Keratinocyte (primary cell): ENCODE measurements around the gene ZNF205. TPM values are rescaled to one million over a fixed set of nuclear protein-coding genes. Genes with fewer than 3 reads are reported as not detected.

Source experiments
- DNase-seq: peaks from one replicate; pipeline ENCODE4 v3.0.0-alpha.2; 2011; ENCODE audit warnings: low read depth, missing footprints, low spot score
- FAIRE-seq: peaks from 2 replicates; lab custom pipeline; 2011; peaks lifted over from hg19 to GRCh38; lab: Jason Lieb, UNC
- H2AFZ ChIP-seq: 2 replicates; pipeline ENCODE4 v1.6.0; 2012; ENCODE audit warnings: low read length, control low read depth, inconsistent platforms; ENCODE audit not compliant: control insufficient read depth
- H3K27ac ChIP-seq: 2 replicates; pipeline ENCODE4 v1.5.1; 2011; ENCODE audit warnings: low read length; ENCODE audit not compliant: control insufficient read depth, insufficient read depth
- H3K27me3 ChIP-seq: 3 replicates; pipeline ENCODE4 v1.6.0; 2011; ENCODE audit warnings: low read length; ENCODE audit not compliant: control insufficient read depth, insufficient read depth; ENCODE audit errors: extremely low read depth
- H3K36me3 ChIP-seq, 2 experiments: 2 replicates in 1 of 2; 3 replicates in 1 of 2; pipeline ENCODE4 v1.5.1; 2011; ENCODE audit warnings: low read length in 2 of 2, mild to moderate bottlenecking in 1 of 2; ENCODE audit not compliant: control insufficient read depth in 2 of 2, insufficient read depth in 2 of 2; ENCODE audit errors: extremely low read depth in 1 of 2
- H3K4me1 ChIP-seq: 3 replicates; pipeline ENCODE4 v1.5.1; 2011; ENCODE audit warnings: low read length; ENCODE audit not compliant: control insufficient read depth, insufficient read depth; ENCODE audit errors: extremely low read depth
- H3K4me2 ChIP-seq: 3 replicates; pipeline ENCODE4 v1.6.0; 2011; ENCODE audit warnings: low read depth, low read length; ENCODE audit not compliant: control insufficient read depth, insufficient read depth; ENCODE audit errors: extremely low read depth
- H3K4me3 ChIP-seq, 3 experiments: fragments of 200-600 bp in 1 of 3; sonication (generic) in 1 of 3; 2 replicates in 2 of 3; 3 replicates in 1 of 3; pipeline ENCODE4 v1.5.1; 2011 to 2016; ENCODE audit warnings: low read length in 3 of 3, mild to moderate bottlenecking in 3 of 3, control low read depth in 2 of 3, inconsistent platforms in 1 of 3, low read depth in 1 of 3, mixed read lengths in 1 of 3, mixed run types in 1 of 3, moderate library complexity in 1 of 3; ENCODE audit not compliant: control insufficient read depth in 2 of 3, insufficient read depth in 2 of 3; ENCODE audit errors: extremely low read depth in 1 of 3
- H3K79me2 ChIP-seq: 2 replicates; pipeline ENCODE4 v1.6.0; 2012; ENCODE audit warnings: low read length; ENCODE audit not compliant: control insufficient read depth, insufficient read depth
- H3K9ac ChIP-seq: 3 replicates; pipeline ENCODE4 v1.6.0; 2011; ENCODE audit warnings: low read length; ENCODE audit not compliant: control insufficient read depth, insufficient read depth; ENCODE audit errors: extremely low read depth
- H3K9me1 ChIP-seq: 3 replicates; pipeline ENCODE4 v1.6.0; 2011; ENCODE audit warnings: low read length; ENCODE audit not compliant: control insufficient read depth, insufficient read depth; ENCODE audit errors: extremely low read depth
- H3K9me3 ChIP-seq: 2 replicates; pipeline ENCODE4 v1.5.1; 2012; ENCODE audit warnings: low read depth, low read length; ENCODE audit not compliant: control insufficient read depth
- H4K20me1 ChIP-seq: 3 replicates; pipeline ENCODE4 v1.6.0; 2011; ENCODE audit warnings: low read length; ENCODE audit not compliant: control insufficient read depth, insufficient read depth; ENCODE audit errors: extremely low read depth
- CTCF ChIP-seq, 3 experiments: IDR thresholded peaks in 1 of 3; conservative IDR thresholded peaks in 1 of 3; optimal IDR thresholded peaks in 1 of 3; 2 replicates in 2 of 3; 3 replicates in 1 of 3; pipeline versions ENCODE3 to v1.5.1; 2011; ENCODE audit warnings: low read length in 3 of 3, mild to moderate bottlenecking in 3 of 3, moderate library complexity in 2 of 3, control low read depth in 1 of 3, inconsistent platforms in 1 of 3; ENCODE audit not compliant: insufficient read depth in 2 of 3; ENCODE audit errors: extremely low read depth in 1 of 3
- EZH2 ChIP-seq: IDR thresholded peaks from one replicate; pipeline ENCODE4 v1.6.1; 2012; ENCODE audit warnings: inconsistent platforms, mild to moderate bottlenecking, low read length, moderate library complexity
- dilution Hi-C: fragments of 300-500 bp; cut with MboI; formaldehyde crosslinking; loops from one replicate; pipeline ENCODE4 v1.7.0; 2020; ENCODE audit warnings: low sequenced_read_pairs; ENCODE audit not compliant: extremely low pct_ligation_motif_present
- polyA plus RNA-seq, 5 experiments: library from polyadenylated mRNA; depleted of rRNA in 3 of 5; stranded (reverse) in 3 of 5; stranded (forward) in 1 of 5; unstranded in 1 of 5; fragments of >200 nt; gene quantifications; 1 replicate in 1 of 5; 2 replicates in 3 of 5; 3 replicates in 1 of 5; pipeline versions ENCODE4 v1.2.1 to v1.2.3, GENCODE V29; 2011 to 2012; ENCODE audit warnings: missing spikeins in 2 of 5, low read depth in 1 of 5, low replicate concordance in 1 of 5

The ZNF205 gene
- polyA plus RNA-seq, 1 donor (not counting 4 experiments of a cell fraction or from before 2014, with no cell fraction given): 6.0 TPM

GRCh38 chr16:3137267-3137666 lies 24.9 kb downstream of the ZNF205 start:
- Histone ChIP-seq H2AFZ (no peak overlapping the region), H3K36me3 (peaks cover 0 to 8% of the 10 kb centered on the region in 2 experiments), H3K4me1 (peaks cover 5% of the 10 kb centered on the region), H3K4me2 (no peak overlapping the region), H4K20me1 (no peaks in the 10 kb centered on the region), H3K9ac (no peak overlapping the region), H3K27ac (no peak overlapping the region), H3K27me3 (no peaks in the 10 kb centered on the region), H3K9me1 (no peaks in the 10 kb centered on the region), H3K9me3 (no peaks in the 10 kb centered on the region), H3K4me3 (no peak overlapping the region), H3K79me2 (peaks cover 32% of the 10 kb centered on the region)
- FAIRE-seq (no peak), DNase-seq (no peak)
- dilution Hi-C loops: no loop called here
- TF ChIP-seq EZH2 (no peak), CTCF (optimal IDR thresholded peaks at IDR 0.05 in 1 of 3, IDR thresholded peaks at IDR 0.05 in 1 of 3, conservative IDR thresholded peaks at IDR 0.05 in 1 of 3; ENCODE audit: extremely low read depth in 1 of 3, insufficient read depth in 2 of 3, low read length in 3 of 3) (no peak)

- dilution Hi-C loops: no loop called here
- no peak overlapping the region for H3K27ac ChIP-seq
- peaks cover 5% of the 10 kb centered on the region for H3K4me1 ChIP-seq
- H3K9ac ChIP-seq: no peak overlapping the region
- H3K79me2 ChIP-seq: peaks cover 22% of the 10 kb centered on the region
- no peak overlapping the region for H3K4me3 ChIP-seq
- H3K36me3 ChIP-seq: peaks cover 0 to 9% of the 10 kb centered on the region in 2 experiments
- no peak overlapping the region for H2AFZ ChIP-seq
- H3K4me2 ChIP-seq: no peak overlapping the region
- FAIRE-seq: no peak
- H3K9me1 ChIP-seq: no peaks in the 10 kb centered on the region
- no peaks in the 10 kb centered on the region for H3K9me3 ChIP-seq
- no peaks in the 10 kb centered on the region for H4K20me1 ChIP-seq
- DNase-seq: no peak
- no peak for TF ChIP-seq CTCF (optimal IDR thresholded peaks at IDR 0.05 in 1 of 3, IDR thresholded peaks at IDR 0.05 in 1 of 3, conservative IDR thresholded peaks at IDR 0.05 in 1 of 3; ENCODE audit: extremely low read depth in 1 of 3, insufficient read depth in 2 of 3, low read length in 3 of 3)
- TF ChIP-seq EZH2: no peak
- no peaks in the 10 kb centered on the region for H3K27me3 ChIP-seq
These were observed 26.0 kb downstream of the ZNF205 start for GRCh38 chr16:3138342-3138741.
